HG03460 (cell line): ENCODE results near the gene ELAVL3.
"Not testable (repeated sequence)": the region's sequence is repeated elsewhere in the genome, so short reads cannot be mapped to it uniquely, and the experiment has no call there.

Source experiments
- ATAC-seq: cut with Tn5 transposase; IDR thresholded peaks from one replicate; pipeline ENCODE4 v1.9.1; 2021; ENCODE audit not compliant: unreplicated experiment

ELAVL3 gene

GRCh38 chr19:11410682-11411081 is 70.2 kb downstream of the ELAVL3 start:
- no peak for ATAC-seq

- no peak for ATAC-seq
Observed at GRCh38 chr19:11408591-11408990, 72.3 kb downstream of the ELAVL3 start.

GRCh38 chr19:11406703-11407236 is 74.1 kb downstream of the ELAVL3 start:
- not testable (repeated sequence) for ATAC-seq

- no peak for ATAC-seq
Observed at GRCh38 chr19:11405846-11406643, 74.8 kb downstream of the ELAVL3 start.

GRCh38 chr19:11404588-11405222 is 76.1 kb downstream of the ELAVL3 start:
- no peak for ATAC-seq

GRCh38 chr19:11401808-11402543 is 78.9 kb downstream of the ELAVL3 start:
- no peak for ATAC-seq
